Neural progenitor cell (in vitro differentiated cells): Measurements from ENCODE around the gene GLMP. TPM values are rescaled to one million over a fixed set of nuclear protein-coding genes. Genes with fewer than 3 reads are reported as not detected.

Source experiments
- DNase-seq: peaks from one replicate; pipeline ENCODE4 v3.0.0-alpha.2; 2016; ENCODE audit warnings: low spot score
- H2AFZ ChIP-seq: fragments of 200-600 bp; sonication (generic); replicated peaks from 2 replicates; pipeline ENCODE4 v1.6.1; 2016; ENCODE audit warnings: antibody characterized with exemption
- H3F3A ChIP-seq: fragments of 200-600 bp; sonication (generic); 2 replicates; pipeline ENCODE4 v1.6.1; 2016; ENCODE audit warnings: antibody characterized with exemption, low read depth
- H3K27ac ChIP-seq: fragments of 200-600 bp; sonication (generic); 2 replicates; pipeline ENCODE4 v1.5.1; 2016; ENCODE audit warnings: mild to moderate bottlenecking
- H3K27me3 ChIP-seq: fragments of 200-600 bp; sonication (generic); 2 replicates; pipeline ENCODE4 v1.6.1; 2016; ENCODE audit warnings: mild to moderate bottlenecking, moderate library complexity
- H3K36me3 ChIP-seq: fragments of 200-600 bp; sonication (generic); 2 replicates; pipeline ENCODE4 v1.5.1; 2016
- H3K4me1 ChIP-seq: fragments of 200-600 bp; sonication (generic); 2 replicates; pipeline ENCODE4 v1.6.1; 2016; ENCODE audit warnings: mixed run types
- H3K4me2 ChIP-seq: fragments of 200-600 bp; sonication (generic); 2 replicates; pipeline ENCODE4 v1.6.1; 2016
- H3K4me3 ChIP-seq: fragments of 200-600 bp; sonication (generic); 2 replicates; pipeline ENCODE4 v1.5.1; 2016
- H3K79me2 ChIP-seq: fragments of 200-600 bp; sonication (generic); 2 replicates; pipeline ENCODE4 v1.6.1; 2016; ENCODE audit warnings: low read depth
- H3K9ac ChIP-seq: fragments of 200-600 bp; sonication (generic); 2 replicates; pipeline ENCODE4 v1.6.1; 2016
- H3K9me3 ChIP-seq: fragments of 200-600 bp; sonication (generic); 2 replicates; pipeline ENCODE4 v1.5.1; 2016; ENCODE audit warnings: low read depth
- H4K20me1 ChIP-seq: fragments of 200-600 bp; sonication (generic); 2 replicates; pipeline ENCODE4 v1.6.1; 2016; ENCODE audit warnings: low read depth
- H3K27ac Mint-ChIP-seq: 3 replicates; pipeline ENCODE4 v1.8.0; 2021; ENCODE audit warnings: mixed read lengths
- H3K27me3 Mint-ChIP-seq: 2 replicates; pipeline ENCODE4 v1.8.0; 2022; ENCODE audit warnings: low read depth, mild to moderate bottlenecking, inconsistent platforms, moderate library complexity, mixed read lengths; ENCODE audit not compliant: insufficient read depth
- H3K36me3 Mint-ChIP-seq: 3 replicates; pipeline ENCODE4 v1.8.0; 2021; ENCODE audit warnings: mixed read lengths
- H3K4me1 Mint-ChIP-seq: 3 replicates; pipeline ENCODE4 v1.8.0; 2021; ENCODE audit warnings: mixed read lengths
- H3K4me3 Mint-ChIP-seq: 3 replicates; pipeline ENCODE4 v1.8.0; 2021; ENCODE audit warnings: mild to moderate bottlenecking, moderate library complexity, mixed read lengths
- H3K9me3 Mint-ChIP-seq: 3 replicates; pipeline ENCODE4 v1.8.0; 2020; ENCODE audit warnings: mixed read lengths
- CTCF ChIP-seq: fragments of 200-600 bp; sonication (generic); IDR thresholded peaks from 2 replicates; pipeline ENCODE4 v1.5.1; 2017; ENCODE audit warnings: antibody characterized with exemption, mild to moderate bottlenecking
- EZH2 ChIP-seq: fragments of 200-600 bp; sonication (generic); IDR thresholded peaks from 2 replicates; pipeline ENCODE4 v1.6.1; 2017; ENCODE audit warnings: antibody characterized with exemption, mild to moderate bottlenecking, moderate library complexity
- EZH2phosphoT487 ChIP-seq: fragments of 200-600 bp; sonication (generic); IDR thresholded peaks from 2 replicates; pipeline ENCODE4 v1.6.1; 2017; ENCODE audit warnings: antibody characterized with exemption
- total RNA-seq: library from RNA; depleted of rRNA; stranded (reverse); fragments of >200 nt; gene quantifications from 2 replicates; pipeline ENCODE4 v1.2.3, GENCODE V29; 2015; ENCODE audit warnings: low replicate concordance

Gene GLMP
- total RNA-seq, 1 donor from 2014 or later, result 38.7 TPM

GRCh38 chr1:156257711-156258110 is 37.8 kb downstream of the GLMP start:
- no peak overlapping the region for H3K27ac ChIP-seq
- no peak for TF ChIP-seq CTCF
- TF ChIP-seq EZH2, result no peak
- TF ChIP-seq EZH2phosphoT487, result no peak
- H4K20me1 ChIP-seq, result peaks cover 4% of the 10 kb centered on the region
- Mint-ChIP-seq H3K36me3 (peaks cover 33% of the 10 kb centered on the region), H3K4me1 (no peaks in the 10 kb centered on the region), H3K27me3 (no peaks in the 10 kb centered on the region), H3K9me3 (no peaks in the 10 kb centered on the region), H3K27ac (no peak overlapping the region), H3K4me3 (no peak overlapping the region)
- no peaks in the 10 kb centered on the region for H3F3A ChIP-seq
- H3K79me2 ChIP-seq, result no peaks in the 10 kb centered on the region
- H3K36me3 ChIP-seq, result no peaks in the 10 kb centered on the region
- H3K9me3 ChIP-seq, result no peaks in the 10 kb centered on the region
- no peak for DNase-seq
- H3K9ac ChIP-seq, result no peak overlapping the region
- H3K4me3 ChIP-seq, result no peak overlapping the region
- H3K4me1 ChIP-seq, result no peaks in the 10 kb centered on the region
- no peak overlapping the region for H2AFZ ChIP-seq
- H3K27me3 ChIP-seq, result no peaks in the 10 kb centered on the region
- no peak overlapping the region for H3K4me2 ChIP-seq

GRCh38 chr1:156253634-156254033 is 41.8 kb downstream of the GLMP start:
- H3K9ac ChIP-seq, result no peak overlapping the region
- H3K4me1 Mint-ChIP-seq, result no peaks in the 10 kb centered on the region
- H3K79me2 ChIP-seq, result no peaks in the 10 kb centered on the region
- H2AFZ ChIP-seq, result no peak overlapping the region
- H3K27me3 Mint-ChIP-seq, result peaks cover 2% of the 10 kb centered on the region
- no peaks in the 10 kb centered on the region for H3K4me1 ChIP-seq
- no peak overlapping the region for H3K27ac Mint-ChIP-seq
- no peaks in the 10 kb centered on the region for H3K27me3 ChIP-seq
- no peak overlapping the region for H3K4me3 ChIP-seq
- TF ChIP-seq CTCF (no peak), EZH2phosphoT487 (no peak), EZH2 (no peak)
- H3K27ac ChIP-seq, result no peak overlapping the region
- H3F3A ChIP-seq, result peaks cover 6% of the 10 kb centered on the region
- no peaks in the 10 kb centered on the region for H3K9me3 Mint-ChIP-seq
- DNase-seq, result no peak
- H3K36me3 Mint-ChIP-seq, result peaks cover 22% of the 10 kb centered on the region
- H3K4me2 ChIP-seq, result no peak overlapping the region
- H3K36me3 ChIP-seq, result no peaks in the 10 kb centered on the region
- no peaks in the 10 kb centered on the region for H3K9me3 ChIP-seq
- peaks cover 4% of the 10 kb centered on the region for H4K20me1 ChIP-seq
- no peak overlapping the region for H3K4me3 Mint-ChIP-seq

- no peaks in the 10 kb centered on the region for H3K36me3 ChIP-seq
- H3K36me3 Mint-ChIP-seq, result peaks cover 19% of the 10 kb centered on the region
- no peak for DNase-seq
Observed at GRCh38 chr1:156251527-156251926, 44.0 kb downstream of the GLMP start.

More at GRCh38 chr1:156251527-156251926, 44.0 kb downstream of the GLMP start:
- Histone ChIP-seq H3K4me1 (peaks cover 6% of the 10 kb centered on the region), H3K4me2 (no peak overlapping the region), H3K79me2 (no peaks in the 10 kb centered on the region), H3K9ac (no peak overlapping the region), H3K27ac (no peak overlapping the region), H3F3A (peaks cover 19% of the 10 kb centered on the region), H3K4me3 (no peak overlapping the region), H3K9me3 (no peaks in the 10 kb centered on the region), H3K27me3 (no peaks in the 10 kb centered on the region), H2AFZ (no peak overlapping the region), H4K20me1 (peaks cover 4% of the 10 kb centered on the region)
- H3K9me3 Mint-ChIP-seq, result no peaks in the 10 kb centered on the region
- no peak for TF ChIP-seq EZH2phosphoT487
- TF ChIP-seq CTCF, result no peak
- TF ChIP-seq EZH2, result no peak
- peaks cover 5% of the 10 kb centered on the region for H3K4me1 Mint-ChIP-seq
- H3K27ac Mint-ChIP-seq, result no peak overlapping the region
- H3K4me3 Mint-ChIP-seq, result no peak overlapping the region
- peaks cover 4% of the 10 kb centered on the region for H3K27me3 Mint-ChIP-seq
